ENCODE results near the gene TPBGL. TPM values are rescaled to one million over a fixed set of nuclear protein-coding genes. Genes with fewer than 3 reads are reported as not detected.
"Not testable (repeated sequence)": the region's sequence is repeated elsewhere in the genome, so short reads cannot be mapped to it uniquely, and the experiment has no call there.

Gene TPBGL
- total RNA-seq, 1 donor from 2014 or later = not detected

DNA sequence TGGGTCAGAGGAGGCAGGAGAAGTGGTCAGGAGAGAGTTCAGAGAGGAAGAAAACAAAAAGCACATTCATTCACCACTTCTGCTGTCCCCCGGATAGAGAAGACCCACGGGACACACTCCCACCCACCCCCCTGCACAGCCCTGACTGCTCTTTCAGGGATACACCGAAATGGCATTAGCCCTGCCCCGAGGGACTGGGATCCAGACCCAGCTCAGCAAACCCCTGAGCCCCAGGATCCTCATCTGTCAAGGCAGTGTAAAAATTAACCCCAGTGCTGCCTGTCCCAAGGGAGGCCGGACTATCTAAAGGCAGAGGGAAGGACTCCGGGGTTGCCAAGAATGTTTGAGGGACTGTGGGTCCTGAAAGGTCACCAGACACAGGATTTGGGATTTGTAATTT lies 31.2 kb downstream of the TPBGL start:
- DNase-seq (ENCODE audit: low spot score in 2 of 2) = no peak
- Histone ChIP-seq H3K27me3 (no peaks in the 10 kb centered on the region), H3K9me3 (no peaks in the 10 kb centered on the region), H3K27ac (no peak overlapping the region), H3K4me1 (no peaks in the 10 kb centered on the region), H3K36me3 (peaks cover 12 to 17% of the 10 kb centered on the region in 2 donors), H3K4me3 (no peak overlapping the region)
- intact Hi-C loops (cut with DNase I) = loop anchor here (10.0 kb wide), 1 partner anchor 193 kb away; no protein-coding TSS in a partner anchor
- TF ChIP-seq, protein P1, sequence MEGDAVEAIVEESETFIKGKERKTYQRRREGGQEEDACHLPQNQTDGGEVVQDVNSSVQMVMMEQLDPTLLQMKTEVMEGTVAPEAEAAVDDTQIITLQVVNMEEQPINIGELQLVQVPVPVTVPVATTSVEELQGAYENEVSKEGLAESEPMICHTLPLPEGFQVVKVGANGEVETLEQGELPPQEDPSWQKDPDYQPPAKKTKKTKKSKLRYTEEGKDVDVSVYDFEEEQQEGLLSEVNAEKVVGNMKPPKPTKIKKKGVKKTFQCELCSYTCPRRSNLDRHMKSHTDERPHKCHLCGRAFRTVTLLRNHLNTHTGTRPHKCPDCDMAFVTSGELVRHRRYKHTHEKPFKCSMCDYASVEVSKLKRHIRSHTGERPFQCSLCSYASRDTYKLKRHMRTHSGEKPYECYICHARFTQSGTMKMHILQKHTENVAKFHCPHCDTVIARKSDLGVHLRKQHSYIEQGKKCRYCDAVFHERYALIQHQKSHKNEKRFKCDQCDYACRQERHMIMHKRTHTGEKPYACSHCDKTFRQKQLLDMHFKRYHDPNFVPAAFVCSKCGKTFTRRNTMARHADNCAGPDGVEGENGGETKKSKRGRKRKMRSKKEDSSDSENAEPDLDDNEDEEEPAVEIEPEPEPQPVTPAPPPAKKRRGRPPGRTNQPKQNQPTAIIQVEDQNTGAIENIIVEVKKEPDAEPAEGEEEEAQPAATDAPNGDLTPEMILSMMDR (IDR thresholded peaks at IDR 0.05) = no peak

DNA sequence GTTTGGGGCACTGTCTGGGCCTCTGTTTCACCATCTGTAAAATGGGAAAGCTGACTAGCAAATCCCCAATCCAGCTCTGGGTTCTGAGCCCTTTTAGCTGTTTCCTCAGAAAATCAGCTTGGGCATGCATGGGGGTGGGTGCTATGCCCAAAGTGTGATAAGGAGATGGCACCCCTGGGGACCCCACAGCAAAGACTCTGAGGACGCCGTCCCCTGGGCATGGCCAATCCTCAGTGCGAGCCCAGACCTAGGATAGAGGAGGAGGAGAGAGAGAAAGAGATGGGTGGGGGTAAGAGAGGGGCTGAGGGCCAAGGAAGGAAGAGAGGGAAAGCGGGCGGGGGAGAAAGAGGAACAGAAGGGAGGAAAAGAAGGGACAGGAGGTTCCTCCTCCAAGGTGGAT lies 31.8 kb downstream of the TPBGL start:
- Histone ChIP-seq H3K36me3 (peaks cover 8 to 10% of the 10 kb centered on the region in 2 donors), H3K9me3 (no peaks in the 10 kb centered on the region), H3K4me1 (no peaks in the 10 kb centered on the region), H3K27me3 (no peaks in the 10 kb centered on the region), H3K27ac (no peak overlapping the region), H3K4me3 (no peak overlapping the region)
- DNase-seq (ENCODE audit: low spot score in 2 of 2) = peak in 1 of 2 donors; percentile 1
- intact Hi-C loops (cut with DNase I) = loop anchor here (10.0 kb wide), 1 partner anchor 192 kb away; no protein-coding TSS in a partner anchor
- TF ChIP-seq, protein P1 (IDR thresholded peaks at IDR 0.05) = no peak

DNA sequence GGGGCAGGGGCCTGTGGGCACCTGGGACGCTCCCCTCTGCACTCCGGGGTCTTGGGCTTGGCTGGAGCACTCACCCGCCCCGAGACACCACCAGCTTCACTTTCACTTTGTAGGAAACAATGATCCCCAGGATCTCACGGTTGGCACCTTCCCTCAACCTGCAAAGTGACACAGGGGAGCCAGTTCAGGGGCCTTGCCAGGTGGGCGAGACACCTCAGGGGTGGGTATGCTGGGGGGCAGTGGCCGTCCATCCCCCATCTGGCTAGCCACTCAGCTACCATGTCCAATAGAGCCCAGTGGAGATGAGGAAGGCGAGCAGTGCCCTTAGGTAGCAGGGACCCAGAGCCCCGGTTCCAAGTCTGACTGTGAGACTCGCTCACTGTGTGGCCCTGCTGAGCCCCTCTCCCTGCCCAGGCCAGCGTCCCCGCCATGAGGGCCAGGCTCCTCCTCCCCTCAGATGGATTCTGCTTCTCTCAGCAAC lies 32.3 kb downstream of the TPBGL start:
- Histone ChIP-seq H3K27me3 (no peaks in the 10 kb centered on the region), H3K4me1 (no peaks in the 10 kb centered on the region), H3K9me3 (no peaks in the 10 kb centered on the region), H3K36me3 (peaks cover 8 to 15% of the 10 kb centered on the region in 2 donors), H3K4me3 (no peak overlapping the region), H3K27ac (no peak overlapping the region)
- intact Hi-C loops (cut with DNase I) = loop anchor here (10.0 kb wide), 1 partner anchor 192 kb away; no protein-coding TSS in a partner anchor
- TF ChIP-seq, protein P1 (IDR thresholded peaks at IDR 0.05) = no peak
- DNase-seq (ENCODE audit: low spot score in 2 of 2) = peak in 1 of 2 donors; percentile 3

DNA sequence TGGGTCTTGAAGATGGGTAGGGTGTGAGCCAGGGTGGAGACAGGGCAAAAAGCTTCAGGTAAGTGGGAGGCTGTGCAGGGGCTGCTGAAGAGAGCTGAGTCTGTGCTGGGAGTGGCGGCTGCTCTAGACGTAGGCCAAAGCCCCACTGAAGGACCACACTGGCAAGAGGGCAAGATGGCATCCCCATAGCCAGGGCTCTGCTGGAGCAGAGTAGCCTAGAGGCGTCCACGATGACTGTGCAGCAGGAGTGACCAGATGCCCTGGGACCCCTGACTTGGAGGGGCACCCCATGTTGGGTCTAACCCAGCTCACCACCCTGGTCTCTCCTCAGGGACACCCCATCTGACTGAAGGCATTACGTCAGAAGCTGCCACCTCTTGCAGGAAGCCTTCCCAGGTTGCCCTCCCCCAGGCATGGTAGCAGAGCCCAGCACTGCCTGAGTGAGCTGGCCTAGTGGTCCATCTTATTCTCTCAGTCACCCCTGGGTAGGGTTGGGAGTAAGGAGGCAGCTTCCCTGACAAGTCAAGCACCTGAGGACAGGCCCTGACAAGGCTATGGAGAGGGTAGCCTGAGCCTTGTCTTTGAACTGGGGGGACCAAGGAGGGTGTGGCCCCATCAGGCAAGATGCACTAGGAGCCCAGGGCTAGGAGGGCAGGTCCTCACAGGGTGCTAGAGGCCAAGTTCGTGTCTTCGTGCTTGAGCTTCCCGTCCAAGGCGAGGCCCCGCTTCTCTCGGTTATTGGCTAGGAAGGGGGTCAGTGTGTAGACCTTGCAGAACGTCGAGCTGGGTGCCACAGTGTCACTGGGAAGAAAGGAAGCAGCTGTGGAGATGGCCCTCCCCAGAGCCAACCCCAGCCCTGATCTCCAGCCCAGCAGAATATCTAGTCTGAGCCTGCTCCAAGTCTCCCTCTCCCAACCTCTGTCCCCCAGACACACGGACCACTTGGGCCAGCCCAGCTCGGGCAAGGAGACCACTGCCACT lies 33.1 kb downstream of the TPBGL start:
- Histone ChIP-seq H3K27ac (no peak overlapping the region), H3K9me3 (no peaks in the 10 kb centered on the region), H3K27me3 (no peaks in the 10 kb centered on the region), H3K36me3 (peaks cover 8 to 21% of the 10 kb centered on the region in 2 donors), H3K4me3 (no peak overlapping the region), H3K4me1 (no peaks in the 10 kb centered on the region)
- intact Hi-C loops (cut with DNase I) = loop anchor here (10.0 kb wide), 1 partner anchor 191 kb away; no protein-coding TSS in a partner anchor
- TF ChIP-seq, protein P1 (IDR thresholded peaks at IDR 0.05) = no peak
- peak in 1 of 2 donors; percentile 6 for DNase-seq (ENCODE audit: low spot score in 2 of 2)

DNA sequence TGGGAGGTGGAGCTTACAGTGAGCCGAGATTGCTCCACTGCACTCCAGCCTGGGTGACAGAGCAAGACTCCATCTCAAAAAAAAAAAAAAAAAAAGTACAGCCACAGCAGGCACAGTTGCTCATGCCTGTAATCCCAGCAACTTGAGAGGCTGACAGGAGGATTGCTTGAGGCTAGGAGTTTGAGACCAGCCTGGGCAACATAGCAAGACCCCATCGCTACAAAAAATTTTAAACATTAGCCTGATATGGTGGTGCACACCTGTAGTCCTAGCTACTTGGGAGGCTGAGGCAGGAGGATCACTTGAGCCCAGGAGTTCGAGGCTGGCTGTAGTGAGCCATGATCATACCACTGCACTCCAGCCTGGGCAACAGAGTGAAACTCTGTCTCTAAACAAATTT lies 34.1 kb downstream of the TPBGL start:
- peaks cover 8 to 21% of the 10 kb centered on the region in 2 donors for H3K36me3 ChIP-seq
- not testable (repeated sequence) for H3K27ac ChIP-seq; H3K4me3 ChIP-seq; H3K4me1 ChIP-seq; H3K9me3 ChIP-seq; DNase-seq (ENCODE audit: low spot score in 2 of 2); H3K27me3 ChIP-seq
- intact Hi-C loops (cut with DNase I) = loop anchor here (10.0 kb wide), 1 partner anchor 190 kb away; no protein-coding TSS in a partner anchor

DNA sequence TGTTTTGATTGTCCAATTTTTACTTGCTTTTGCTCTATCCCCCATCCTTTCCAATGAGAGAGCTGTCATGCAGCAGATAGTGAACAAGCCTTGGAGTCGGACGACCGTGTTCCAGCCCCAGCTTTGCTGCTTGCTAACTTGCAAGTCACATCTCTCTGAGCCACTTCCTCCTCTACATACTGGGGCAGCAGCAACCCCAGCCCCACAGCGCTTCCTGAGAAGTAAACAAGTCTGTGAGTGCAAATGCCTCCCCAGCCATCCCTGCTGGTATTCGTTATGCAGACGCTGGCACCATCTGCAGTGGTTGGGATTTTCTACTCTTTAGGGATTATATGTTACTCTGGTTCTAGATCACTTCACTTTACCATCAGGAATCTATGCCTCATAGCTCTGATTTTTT lies 35.0 kb downstream of the TPBGL start:
- peaks cover 8 to 21% of the 10 kb centered on the region in 2 donors for H3K36me3 ChIP-seq
- H3K9me3 ChIP-seq = no peaks in the 10 kb centered on the region
- TF ChIP-seq, protein P1 (IDR thresholded peaks at IDR 0.05) = no peak
- H3K4me3 ChIP-seq = no peak overlapping the region
- intact Hi-C loops (cut with DNase I) = loop anchor here (10.0 kb wide), 1 partner anchor 189 kb away; no protein-coding TSS in a partner anchor
- H3K4me1 ChIP-seq = no peaks in the 10 kb centered on the region
- H3K27me3 ChIP-seq = no peaks in the 10 kb centered on the region
- peak; percentile 18 to 65 for DNase-seq (ENCODE audit: low spot score in 2 of 2)
- no peak overlapping the region for H3K27ac ChIP-seq
